Stimulated activated CD8-positive, alpha-beta memory T cell treated with anti-CD3 and anti-CD28 coated beads, Interleukin-4, amount 100 ng/mL, for 48 hours (primary cell): ENCODE data around the gene LAG3.
A peak's percentile ranks its signal among the peaks of the same experiment; 100 is the strongest.

Experiments
- DNase-seq: peaks from one replicate; pipeline ENCODE4 v3.0.0-alpha.2; 2020

The LAG3 gene

DNA sequence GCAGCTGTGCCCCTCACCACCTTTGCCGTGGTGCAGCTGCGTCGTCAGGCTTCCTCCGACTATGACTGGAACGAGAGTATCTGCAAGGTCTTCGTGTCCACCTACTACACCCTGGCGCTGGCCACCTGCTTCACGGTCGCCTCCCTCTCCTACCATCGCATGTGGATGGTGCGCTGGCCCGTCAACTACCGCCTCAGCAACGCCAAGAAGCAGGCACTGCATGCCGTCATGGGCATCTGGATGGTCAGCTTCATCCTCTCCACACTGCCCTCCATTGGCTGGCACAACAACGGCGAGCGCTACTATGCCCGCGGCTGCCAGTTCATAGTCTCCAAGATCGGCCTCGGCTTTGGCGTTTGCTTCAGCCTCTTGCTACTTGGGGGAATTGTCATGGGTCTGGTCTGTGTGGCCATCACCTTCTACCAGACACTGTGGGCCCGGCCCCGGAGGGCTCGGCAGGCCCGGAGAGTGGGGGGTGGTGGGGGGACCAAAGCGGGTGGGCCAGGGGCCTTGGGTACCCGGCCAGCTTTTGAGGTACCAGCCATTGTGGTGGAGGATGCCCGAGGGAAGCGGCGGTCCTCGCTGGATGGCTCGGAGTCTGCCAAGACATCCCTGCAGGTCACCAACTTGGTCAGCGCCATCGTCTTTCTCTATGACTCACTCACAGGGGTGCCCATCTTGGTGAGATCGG lies 51.9 kb downstream of the LAG3 start:
- DNase-seq = no peak

DNA sequence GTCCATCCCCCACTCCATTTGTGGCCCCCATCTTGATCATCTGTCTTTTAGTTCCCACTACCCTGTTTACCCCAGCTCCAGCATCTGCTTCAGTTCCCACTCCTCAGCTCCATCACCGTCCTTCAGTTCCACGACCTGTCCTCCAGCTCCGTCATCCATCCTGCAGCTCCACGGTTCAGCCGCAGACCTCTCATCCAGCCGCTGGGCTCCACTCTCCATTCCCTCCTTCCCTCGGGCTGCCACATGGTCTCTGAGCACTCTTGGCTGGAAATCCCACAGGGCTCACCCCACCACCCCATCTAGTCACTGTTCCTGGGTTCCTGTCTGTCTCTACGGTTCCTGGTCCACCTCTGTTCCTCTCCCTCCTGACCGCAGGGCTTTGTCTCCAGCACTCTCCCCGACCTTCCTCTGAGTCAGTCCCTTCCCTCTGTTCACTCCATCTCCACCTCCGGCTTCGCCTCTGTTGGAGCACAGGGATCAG lies 52.6 kb downstream of the LAG3 start:
- no peak for DNase-seq

DNA sequence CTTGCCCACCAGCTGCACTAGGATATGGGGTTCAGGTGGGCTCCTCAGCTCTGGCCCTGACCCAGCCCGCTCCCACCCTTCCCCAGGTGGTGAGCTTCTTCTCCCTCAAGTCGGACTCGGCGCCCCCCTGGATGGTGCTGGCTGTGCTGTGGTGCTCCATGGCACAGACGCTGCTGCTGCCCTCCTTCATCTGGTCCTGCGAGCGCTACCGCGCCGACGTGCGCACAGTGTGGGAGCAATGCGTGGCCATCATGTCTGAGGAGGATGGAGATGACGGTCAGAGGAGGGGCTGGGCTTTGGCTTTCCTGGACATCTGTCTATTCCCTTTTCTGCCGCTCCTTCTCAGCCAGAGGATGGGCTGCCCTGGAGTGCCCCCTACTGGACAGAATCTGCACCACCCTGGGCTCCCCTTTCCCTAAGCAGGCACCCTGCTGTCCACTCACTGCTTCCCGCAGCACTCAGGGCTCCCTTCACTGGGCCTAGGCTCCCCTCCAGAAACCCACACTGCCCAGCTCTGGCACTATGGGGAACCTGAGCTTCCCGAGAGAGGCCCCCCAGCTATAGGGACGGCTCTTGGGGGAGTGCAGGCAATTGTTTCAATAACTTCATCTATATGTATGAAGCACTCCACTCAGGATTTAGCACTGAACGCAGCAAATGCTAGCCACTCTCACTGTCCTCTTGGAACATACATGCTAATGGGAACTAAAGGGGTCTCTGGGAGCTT lies 53.2 kb downstream of the LAG3 start:
- peak; percentile 95 for DNase-seq

DNA sequence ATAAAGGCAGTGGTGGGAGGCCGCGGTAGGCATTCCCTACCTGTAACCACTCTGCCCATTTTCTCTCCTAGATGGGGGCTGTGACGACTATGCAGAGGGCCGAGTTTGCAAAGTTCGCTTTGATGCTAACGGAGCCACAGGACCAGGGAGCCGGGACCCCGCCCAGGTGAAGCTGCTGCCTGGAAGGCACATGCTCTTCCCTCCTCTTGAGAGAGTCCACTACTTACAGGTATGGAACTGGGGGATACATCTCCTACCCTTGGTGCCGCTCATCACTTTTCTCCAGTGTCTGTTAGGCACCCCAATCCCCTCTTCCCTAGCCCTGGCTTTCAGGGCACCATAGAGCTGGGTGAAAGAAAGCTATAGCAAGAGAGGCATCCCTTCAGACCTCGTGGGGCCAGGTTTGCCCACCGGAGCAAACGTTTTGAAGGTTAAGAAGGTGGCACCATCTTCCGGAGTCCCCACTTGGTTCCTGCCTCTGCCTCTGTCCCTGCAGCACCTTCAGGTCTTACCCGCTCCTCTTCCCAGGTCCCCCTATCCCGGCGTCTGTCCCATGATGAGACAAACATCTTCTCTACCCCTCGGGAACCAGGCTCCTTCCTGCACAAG lies 53.9 kb downstream of the LAG3 start:
- DNase-seq = no peak

DNA sequence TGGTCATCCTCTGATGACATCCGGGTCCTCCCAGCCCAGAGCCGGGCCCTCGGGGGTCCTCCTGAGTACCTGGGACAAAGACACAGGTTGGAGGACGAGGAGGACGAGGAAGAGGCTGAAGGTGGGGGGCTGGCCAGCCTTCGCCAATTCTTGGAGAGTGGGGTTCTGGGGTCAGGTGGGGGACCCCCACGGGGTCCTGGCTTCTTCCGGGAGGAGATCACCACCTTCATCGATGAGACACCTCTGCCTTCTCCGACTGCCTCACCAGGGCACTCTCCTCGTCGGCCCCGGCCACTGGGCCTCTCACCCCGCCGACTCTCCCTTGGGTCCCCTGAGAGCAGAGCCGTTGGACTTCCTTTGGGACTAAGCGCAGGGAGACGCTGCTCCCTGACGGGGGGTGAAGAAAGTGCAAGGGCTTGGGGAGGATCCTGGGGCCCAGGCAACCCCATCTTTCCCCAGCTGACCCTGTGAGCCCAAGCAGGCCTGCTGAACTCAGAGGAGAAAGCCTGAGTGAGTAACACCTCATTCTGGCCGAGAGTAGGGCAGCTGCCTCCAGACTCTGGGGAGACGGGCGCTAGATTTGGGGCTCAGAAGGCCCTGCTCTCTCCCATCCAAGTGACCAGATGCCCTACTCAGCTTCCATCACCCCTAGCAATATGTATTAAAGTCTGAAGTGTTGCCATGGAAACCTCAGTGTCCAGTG lies 54.6 kb downstream of the LAG3 start:
- DNase-seq = no peak

DNA sequence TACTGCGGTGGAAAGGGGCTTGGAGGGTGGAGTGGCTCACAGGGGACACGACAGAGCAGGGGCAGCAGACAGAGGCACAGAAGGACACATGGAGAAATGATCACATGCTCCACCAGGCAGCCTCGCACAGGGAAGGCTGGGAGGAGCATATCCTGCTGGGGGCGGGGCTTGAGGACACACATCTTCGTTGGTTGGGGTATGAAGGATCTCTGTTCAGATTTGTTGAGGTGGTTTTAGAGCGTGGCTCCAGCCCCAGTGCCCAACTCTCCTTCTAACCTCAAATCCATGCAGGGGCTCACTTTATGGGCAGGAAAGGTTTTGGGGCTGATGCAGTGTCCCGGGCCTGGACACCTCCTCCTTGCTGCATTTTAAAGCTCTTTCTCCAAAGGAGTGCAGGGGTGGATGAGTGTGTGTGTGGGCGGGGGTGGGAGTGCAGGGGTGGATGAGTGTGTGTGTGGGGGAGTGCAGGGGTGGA lies 55.2 kb downstream of the LAG3 start:
- peak; percentile 78 for DNase-seq
